MCF 10A (cell line): ENCODE measurements around the gene WIF1. TPM values are rescaled to one million over a fixed set of nuclear protein-coding genes. Genes with fewer than 3 reads are reported as not detected.

Experiments
- BruUV-seq: library from RNA; stranded (reverse); fragments of 400-500 nt; replicated peaks from 2 replicates; lab custom pipeline; 2021; lab: Mats Ljungman, UMichigan
- CTCF ChIA-PET: fragments of 300-600 bp; sonication (Branson Sonifier 250); formaldehyde crosslinking; extraction: SDS; loops from one replicate; lab custom pipeline; 2021; ENCODE audit warnings: antibody characterized with exemption, inconsistent platforms; lab: Yijun Ruan, JAX
- POLR2A ChIA-PET: fragments of 300-600, 350-650 bp; sonication (Branson Sonifier 250); formaldehyde crosslinking; extraction: SDS; loops from one replicate; lab custom pipeline; 2020; ENCODE audit warnings: antibody characterized with exemption, inconsistent platforms; lab: Yijun Ruan, JAX
- DNase-seq: peaks from one replicate; pipeline ENCODE4 v3.0.0-alpha.2; 2018; ENCODE audit not compliant: unreplicated experiment
- H3K27ac Mint-ChIP-seq: one replicate; pipeline ENCODE4 v1.8.0; 2022; ENCODE audit warnings: mild to moderate bottlenecking, low read depth, mixed read lengths; ENCODE audit not compliant: unreplicated experiment
- H3K27me3 Mint-ChIP-seq: one replicate; pipeline ENCODE4 v1.8.0; 2022; ENCODE audit warnings: mixed read lengths; ENCODE audit not compliant: insufficient read depth, unreplicated experiment
- H3K36me3 Mint-ChIP-seq: one replicate; pipeline ENCODE4 v1.8.0; 2022; ENCODE audit warnings: mild to moderate bottlenecking, moderate library complexity, mixed read lengths; ENCODE audit not compliant: insufficient read depth, unreplicated experiment
- H3K4me1 Mint-ChIP-seq: one replicate; pipeline ENCODE4 v1.8.0; 2022; ENCODE audit warnings: mixed read lengths; ENCODE audit not compliant: insufficient read depth, unreplicated experiment
- H3K4me3 Mint-ChIP-seq: one replicate; pipeline ENCODE4 v1.8.0; 2022; ENCODE audit warnings: mild to moderate bottlenecking, moderate library complexity, mixed read lengths; ENCODE audit not compliant: unreplicated experiment
- H3K9me3 Mint-ChIP-seq: one replicate; pipeline ENCODE4 v1.8.0; 2022; ENCODE audit warnings: mixed read lengths; ENCODE audit not compliant: unreplicated experiment
- intact Hi-C: fragments of 100-400 bp; cut with micrococcal nuclease; formaldehyde crosslinking; loops from 2 replicates; pipeline ENCODE4 v1.14.1; 2022
- total RNA-seq: library from RNA; stranded (reverse); gene quantifications from 2 replicates; pipeline ENCODE4 v1.2.3, GENCODE V29; 2022
- TF ChIP-seq, protein P1 (sequence below): fragments of 200-600 bp; IDR thresholded peaks from one replicate; pipeline ENCODE4 v1.8.0; 2022; ENCODE audit warnings: antibody characterized with exemption, mild to moderate bottlenecking; ENCODE audit not compliant: unreplicated experiment

Gene WIF1
- total RNA-seq, 1 experiment from 2014 or later: not detected

DNA sequence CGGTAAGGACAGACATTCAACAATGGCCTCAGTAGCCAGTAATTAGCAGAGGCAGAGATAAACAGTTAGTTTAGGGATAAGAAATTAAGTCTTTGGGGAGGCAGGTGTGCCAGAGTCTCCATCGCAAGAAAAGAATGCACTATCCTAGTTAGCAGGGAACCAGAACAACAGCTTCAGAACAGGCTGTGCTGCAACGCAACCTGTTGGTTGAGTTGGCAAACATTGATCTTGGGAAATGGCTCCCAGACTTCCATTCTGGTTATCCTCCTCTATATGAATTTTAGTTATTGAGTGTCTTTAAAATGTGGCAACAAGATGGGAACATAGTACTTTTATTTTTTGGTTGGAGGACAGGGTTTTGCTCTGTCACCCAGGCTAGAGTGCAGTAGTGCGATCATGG is 36.0 kb upstream of the WIF1 start:
- intact Hi-C loops: no loop called here
- TF ChIP-seq, protein P1, sequence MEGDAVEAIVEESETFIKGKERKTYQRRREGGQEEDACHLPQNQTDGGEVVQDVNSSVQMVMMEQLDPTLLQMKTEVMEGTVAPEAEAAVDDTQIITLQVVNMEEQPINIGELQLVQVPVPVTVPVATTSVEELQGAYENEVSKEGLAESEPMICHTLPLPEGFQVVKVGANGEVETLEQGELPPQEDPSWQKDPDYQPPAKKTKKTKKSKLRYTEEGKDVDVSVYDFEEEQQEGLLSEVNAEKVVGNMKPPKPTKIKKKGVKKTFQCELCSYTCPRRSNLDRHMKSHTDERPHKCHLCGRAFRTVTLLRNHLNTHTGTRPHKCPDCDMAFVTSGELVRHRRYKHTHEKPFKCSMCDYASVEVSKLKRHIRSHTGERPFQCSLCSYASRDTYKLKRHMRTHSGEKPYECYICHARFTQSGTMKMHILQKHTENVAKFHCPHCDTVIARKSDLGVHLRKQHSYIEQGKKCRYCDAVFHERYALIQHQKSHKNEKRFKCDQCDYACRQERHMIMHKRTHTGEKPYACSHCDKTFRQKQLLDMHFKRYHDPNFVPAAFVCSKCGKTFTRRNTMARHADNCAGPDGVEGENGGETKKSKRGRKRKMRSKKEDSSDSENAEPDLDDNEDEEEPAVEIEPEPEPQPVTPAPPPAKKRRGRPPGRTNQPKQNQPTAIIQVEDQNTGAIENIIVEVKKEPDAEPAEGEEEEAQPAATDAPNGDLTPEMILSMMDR: no peak
- ChIA-PET POLR2A (no interaction called here), CTCF (interaction anchor here (1.0 kb wide), 1 partner anchor 75 kb away, joined by 9 read pairs; no protein-coding TSS in a partner anchor)
- no peak for DNase-seq
- Mint-ChIP-seq H3K27ac (no peak overlapping the region), H3K36me3 (no peaks in the 10 kb centered on the region), H3K9me3 (no peaks in the 10 kb centered on the region), H3K4me3 (no peak overlapping the region), H3K4me1 (peaks cover 2% of the 10 kb centered on the region), H3K27me3 (peaks cover 42% of the 10 kb centered on the region)
- no TSS peak for BruUV-seq

- H3K4me3 Mint-ChIP-seq: no peak overlapping the region
- H3K9me3 Mint-ChIP-seq: no peaks in the 10 kb centered on the region
- TF ChIP-seq, protein P1: no peak
- ChIA-PET CTCF (interaction anchor here (0.7 to 1.0 kb wide), 2 partner anchors 21 to 76 kb away, joined by 3 to 9 read pairs; no protein-coding TSS in a partner anchor), POLR2A (interaction anchor here (0.8 kb wide), 1 partner anchor 15 kb away, joined by 3 read pairs; no protein-coding TSS in a partner anchor)
- intact Hi-C loops: no loop called here
- H3K27ac Mint-ChIP-seq: no peak overlapping the region
- no TSS peak for BruUV-seq
- peaks cover 6% of the 10 kb centered on the region for H3K4me1 Mint-ChIP-seq
- no peaks in the 10 kb centered on the region for H3K36me3 Mint-ChIP-seq
- DNase-seq: no peak
- peaks cover 47% of the 10 kb centered on the region for H3K27me3 Mint-ChIP-seq
Measured at GRCh38 chr12:65156366-65156841, 35.3 kb upstream of the WIF1 start.

DNA sequence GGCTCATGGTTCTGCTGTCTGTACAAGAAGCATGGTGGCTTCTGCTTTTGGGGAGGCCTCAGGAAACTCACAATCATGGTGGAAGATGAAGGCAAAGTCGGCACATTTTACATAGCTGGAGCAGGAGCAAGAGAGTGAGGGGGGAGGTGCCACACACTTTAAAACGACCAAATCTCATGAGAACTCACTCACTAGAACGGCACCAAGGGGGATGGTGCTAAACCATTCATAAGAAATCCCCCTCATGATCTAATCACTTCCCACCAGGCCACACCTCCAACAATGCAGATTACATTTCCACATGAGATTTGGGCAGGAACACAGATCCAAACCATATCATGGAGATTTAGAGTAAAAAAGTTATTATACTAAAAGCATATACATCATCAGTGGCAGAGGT is 34.7 kb upstream of the WIF1 start:
- no peaks in the 10 kb centered on the region for H3K9me3 Mint-ChIP-seq
- TF ChIP-seq, protein P1: no peak
- intact Hi-C loops: no loop called here
- no peaks in the 10 kb centered on the region for H3K36me3 Mint-ChIP-seq
- ChIA-PET POLR2A (interaction anchor here (0.8 kb wide), 1 partner anchor 16 kb away, joined by 3 read pairs; no protein-coding TSS in a partner anchor), CTCF (interaction anchor here (0.7 to 1.6 kb wide), 4 partner anchors 21 to 76 kb away, joined by 3 to 4 read pairs (median 3); no protein-coding TSS in a partner anchor)
- no peak overlapping the region for H3K27ac Mint-ChIP-seq
- peaks cover 47% of the 10 kb centered on the region for H3K27me3 Mint-ChIP-seq
- H3K4me3 Mint-ChIP-seq: no peak overlapping the region
- no TSS peak for BruUV-seq
- H3K4me1 Mint-ChIP-seq: peaks cover 6% of the 10 kb centered on the region
- no peak for DNase-seq

DNA sequence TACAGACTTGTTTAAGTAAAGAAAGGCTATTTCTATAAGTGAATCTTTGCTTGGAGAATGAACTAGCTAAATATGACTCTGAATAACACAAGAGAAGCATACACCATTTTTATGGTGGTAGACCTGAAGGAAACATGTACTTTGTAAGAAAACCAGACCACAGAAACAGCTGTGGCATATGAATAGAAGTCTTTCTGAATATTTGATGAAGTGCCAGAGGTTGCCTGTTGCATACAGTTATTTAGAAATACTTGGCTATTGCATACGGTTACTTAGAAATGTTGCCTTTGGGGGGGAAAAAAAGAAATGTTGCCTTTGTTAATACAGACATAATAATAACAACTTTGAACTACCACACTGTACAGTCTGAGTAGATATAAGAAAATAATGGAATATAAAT is 31.5 kb upstream of the WIF1 start:
- peak; percentile 4 for DNase-seq
- Mint-ChIP-seq H3K27me3 (peaks cover 58% of the 10 kb centered on the region), H3K4me1 (peaks cover 6% of the 10 kb centered on the region), H3K4me3 (no peak overlapping the region), H3K36me3 (no peaks in the 10 kb centered on the region), H3K9me3 (no peaks in the 10 kb centered on the region), H3K27ac (no peak overlapping the region)
- POLR2A ChIA-PET: interaction anchor here (0.6 kb wide), 1 partner anchor 482 kb away, joined by 3 read pairs; no protein-coding TSS in a partner anchor
- intact Hi-C loops: no loop called here
- CTCF ChIA-PET: no interaction called here
- TF ChIP-seq, protein P1: no peak
- BruUV-seq: no TSS peak
